ENCODE data around the gene COL26A1.
"Not testable (repeated sequence)": the region's sequence is repeated elsewhere in the genome, so short reads cannot be mapped to it uniquely, and the experiment has no call there.

DNA sequence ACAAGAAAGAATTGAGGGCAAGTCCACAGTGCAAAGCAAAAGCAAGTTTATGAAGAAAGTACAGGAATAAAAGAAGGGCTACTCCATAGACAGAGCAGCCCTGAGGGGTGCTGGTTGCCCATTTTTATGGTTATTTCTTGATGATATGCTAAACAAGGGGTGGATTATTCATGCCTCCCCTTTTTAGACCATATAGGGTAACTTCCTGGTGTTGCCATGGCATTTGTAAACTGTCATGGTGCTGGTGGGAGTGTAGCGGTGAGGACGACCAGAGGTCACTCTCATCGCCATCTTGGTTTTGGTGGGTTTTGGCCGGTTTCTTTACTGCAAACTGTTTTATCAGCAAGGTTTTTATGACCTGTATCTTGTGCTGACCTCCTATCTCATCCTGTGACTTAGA, 128.8 kb downstream of the COL26A1 start:
- TF ChIP-seq, protein P1, sequence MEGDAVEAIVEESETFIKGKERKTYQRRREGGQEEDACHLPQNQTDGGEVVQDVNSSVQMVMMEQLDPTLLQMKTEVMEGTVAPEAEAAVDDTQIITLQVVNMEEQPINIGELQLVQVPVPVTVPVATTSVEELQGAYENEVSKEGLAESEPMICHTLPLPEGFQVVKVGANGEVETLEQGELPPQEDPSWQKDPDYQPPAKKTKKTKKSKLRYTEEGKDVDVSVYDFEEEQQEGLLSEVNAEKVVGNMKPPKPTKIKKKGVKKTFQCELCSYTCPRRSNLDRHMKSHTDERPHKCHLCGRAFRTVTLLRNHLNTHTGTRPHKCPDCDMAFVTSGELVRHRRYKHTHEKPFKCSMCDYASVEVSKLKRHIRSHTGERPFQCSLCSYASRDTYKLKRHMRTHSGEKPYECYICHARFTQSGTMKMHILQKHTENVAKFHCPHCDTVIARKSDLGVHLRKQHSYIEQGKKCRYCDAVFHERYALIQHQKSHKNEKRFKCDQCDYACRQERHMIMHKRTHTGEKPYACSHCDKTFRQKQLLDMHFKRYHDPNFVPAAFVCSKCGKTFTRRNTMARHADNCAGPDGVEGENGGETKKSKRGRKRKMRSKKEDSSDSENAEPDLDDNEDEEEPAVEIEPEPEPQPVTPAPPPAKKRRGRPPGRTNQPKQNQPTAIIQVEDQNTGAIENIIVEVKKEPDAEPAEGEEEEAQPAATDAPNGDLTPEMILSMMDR (optimal IDR thresholded peaks at IDR 0.05 in 1 of 3, IDR thresholded peaks at IDR 0.05 in 1 of 3, conservative IDR thresholded peaks at IDR 0.05 in 1 of 3; ENCODE audit: extremely low read depth in 1 of 3, insufficient read depth in 2 of 3, low read length in 3 of 3) = not testable (repeated sequence)
- not testable (repeated sequence) for TF ChIP-seq EZH2 (IDR thresholded peaks at IDR 0.05; ENCODE audit: low read length)

Data from keratinocyte (primary cell).